Measurements from ENCODE around the gene MOB3B.

- TF ChIP-seq, protein P1, sequence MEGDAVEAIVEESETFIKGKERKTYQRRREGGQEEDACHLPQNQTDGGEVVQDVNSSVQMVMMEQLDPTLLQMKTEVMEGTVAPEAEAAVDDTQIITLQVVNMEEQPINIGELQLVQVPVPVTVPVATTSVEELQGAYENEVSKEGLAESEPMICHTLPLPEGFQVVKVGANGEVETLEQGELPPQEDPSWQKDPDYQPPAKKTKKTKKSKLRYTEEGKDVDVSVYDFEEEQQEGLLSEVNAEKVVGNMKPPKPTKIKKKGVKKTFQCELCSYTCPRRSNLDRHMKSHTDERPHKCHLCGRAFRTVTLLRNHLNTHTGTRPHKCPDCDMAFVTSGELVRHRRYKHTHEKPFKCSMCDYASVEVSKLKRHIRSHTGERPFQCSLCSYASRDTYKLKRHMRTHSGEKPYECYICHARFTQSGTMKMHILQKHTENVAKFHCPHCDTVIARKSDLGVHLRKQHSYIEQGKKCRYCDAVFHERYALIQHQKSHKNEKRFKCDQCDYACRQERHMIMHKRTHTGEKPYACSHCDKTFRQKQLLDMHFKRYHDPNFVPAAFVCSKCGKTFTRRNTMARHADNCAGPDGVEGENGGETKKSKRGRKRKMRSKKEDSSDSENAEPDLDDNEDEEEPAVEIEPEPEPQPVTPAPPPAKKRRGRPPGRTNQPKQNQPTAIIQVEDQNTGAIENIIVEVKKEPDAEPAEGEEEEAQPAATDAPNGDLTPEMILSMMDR (IDR thresholded peaks at IDR 0.05) = no peak
- TF ChIP-seq RXRA (IDR thresholded peaks at IDR 0.05; ENCODE audit: borderline replicate concordance, low read depth) (no peak), JUND (IDR thresholded peaks at IDR 0.05) (no peak), CHD2 (IDR thresholded peaks at IDR 0.05; ENCODE audit: low read length, partially characterized antibody) (no peak), EP300 (IDR thresholded peaks at IDR 0.05; ENCODE audit: borderline replicate concordance in 1 of 2, low read depth in 1 of 2, low read length in 1 of 2) (no peak), MAX (IDR thresholded peaks at IDR 0.05; ENCODE audit: low read depth) (no peak), MXI1 (IDR thresholded peaks at IDR 0.05; ENCODE audit: low read depth, low read length) (no peak), RFX5 (IDR thresholded peaks at IDR 0.05; ENCODE audit: low read length) (no peak)
- TF ChIP-seq, protein P2, sequence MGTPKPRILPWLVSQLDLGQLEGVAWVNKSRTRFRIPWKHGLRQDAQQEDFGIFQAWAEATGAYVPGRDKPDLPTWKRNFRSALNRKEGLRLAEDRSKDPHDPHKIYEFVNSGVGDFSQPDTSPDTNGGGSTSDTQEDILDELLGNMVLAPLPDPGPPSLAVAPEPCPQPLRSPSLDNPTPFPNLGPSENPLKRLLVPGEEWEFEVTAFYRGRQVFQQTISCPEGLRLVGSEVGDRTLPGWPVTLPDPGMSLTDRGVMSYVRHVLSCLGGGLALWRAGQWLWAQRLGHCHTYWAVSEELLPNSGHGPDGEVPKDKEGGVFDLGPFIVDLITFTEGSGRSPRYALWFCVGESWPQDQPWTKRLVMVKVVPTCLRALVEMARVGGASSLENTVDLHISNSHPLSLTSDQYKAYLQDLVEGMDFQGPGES (IDR thresholded peaks at IDR 0.05; ENCODE audit: low read depth, low read length) = no peak
- TF ChIP-seq, protein P3, sequence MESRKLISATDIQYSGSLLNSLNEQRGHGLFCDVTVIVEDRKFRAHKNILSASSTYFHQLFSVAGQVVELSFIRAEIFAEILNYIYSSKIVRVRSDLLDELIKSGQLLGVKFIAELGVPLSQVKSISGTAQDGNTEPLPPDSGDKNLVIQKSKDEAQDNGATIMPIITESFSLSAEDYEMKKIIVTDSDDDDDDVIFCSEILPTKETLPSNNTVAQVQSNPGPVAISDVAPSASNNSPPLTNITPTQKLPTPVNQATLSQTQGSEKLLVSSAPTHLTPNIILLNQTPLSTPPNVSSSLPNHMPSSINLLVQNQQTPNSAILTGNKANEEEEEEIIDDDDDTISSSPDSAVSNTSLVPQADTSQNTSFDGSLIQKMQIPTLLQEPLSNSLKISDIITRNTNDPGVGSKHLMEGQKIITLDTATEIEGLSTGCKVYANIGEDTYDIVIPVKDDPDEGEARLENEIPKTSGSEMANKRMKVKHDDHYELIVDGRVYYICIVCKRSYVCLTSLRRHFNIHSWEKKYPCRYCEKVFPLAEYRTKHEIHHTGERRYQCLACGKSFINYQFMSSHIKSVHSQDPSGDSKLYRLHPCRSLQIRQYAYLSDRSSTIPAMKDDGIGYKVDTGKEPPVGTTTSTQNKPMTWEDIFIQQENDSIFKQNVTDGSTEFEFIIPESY (IDR thresholded peaks at IDR 0.05; ENCODE audit: borderline replicate concordance, low read depth) = no peak
Measured at GRCh38 chr9:27475057-27475595, 54.5 kb downstream of the MOB3B start.
